Effector memory CD8-positive, alpha-beta T cell (primary cell): ENCODE results near the gene DNASE2B.
A peak's percentile ranks its signal among the peaks of the same experiment; 100 is the strongest.

Experiments
- ATAC-seq: fragments of 150-1000 bp; cut with Tn5 transposase; replicated peaks from 2 replicates; pipeline ENCODE4 v1.10.0; 2021; ENCODE audit warnings: mild to moderate bottlenecking, moderate library complexity
- DNase-seq, 3 experiments: peaks; one replicate each; pipeline ENCODE4 v3.0.0; 2021
- H3K27ac Mint-ChIP-seq, 2 donors: one replicate each; pipeline ENCODE4 v1.8.0; 2022; ENCODE audit warnings: mild to moderate bottlenecking in 2 of 2, mixed read lengths in 2 of 2, moderate library complexity in 2 of 2
- H3K27me3 Mint-ChIP-seq, 2 donors: one replicate each; pipeline ENCODE4 v1.8.0; 2022; ENCODE audit warnings: mixed read lengths in 2 of 2
- H3K36me3 Mint-ChIP-seq: one replicate; pipeline ENCODE4 v1.8.0; 2022; ENCODE audit warnings: mild to moderate bottlenecking, moderate library complexity, mixed read lengths; ENCODE audit not compliant: insufficient read depth
- H3K4me1 Mint-ChIP-seq, 2 donors: one replicate each; pipeline ENCODE4 v1.8.0; 2022; ENCODE audit warnings: low read depth in 2 of 2, mixed read lengths in 2 of 2
- H3K4me3 Mint-ChIP-seq, 2 donors: one replicate each; pipeline ENCODE4 v1.8.0; 2022; ENCODE audit warnings: mild to moderate bottlenecking in 2 of 2, mixed read lengths in 2 of 2, moderate library complexity in 2 of 2
- H3K9me3 Mint-ChIP-seq, 2 donors: one replicate each; pipeline ENCODE4 v1.8.0; 2022; ENCODE audit warnings: mixed read lengths in 2 of 2

Gene DNASE2B

DNA sequence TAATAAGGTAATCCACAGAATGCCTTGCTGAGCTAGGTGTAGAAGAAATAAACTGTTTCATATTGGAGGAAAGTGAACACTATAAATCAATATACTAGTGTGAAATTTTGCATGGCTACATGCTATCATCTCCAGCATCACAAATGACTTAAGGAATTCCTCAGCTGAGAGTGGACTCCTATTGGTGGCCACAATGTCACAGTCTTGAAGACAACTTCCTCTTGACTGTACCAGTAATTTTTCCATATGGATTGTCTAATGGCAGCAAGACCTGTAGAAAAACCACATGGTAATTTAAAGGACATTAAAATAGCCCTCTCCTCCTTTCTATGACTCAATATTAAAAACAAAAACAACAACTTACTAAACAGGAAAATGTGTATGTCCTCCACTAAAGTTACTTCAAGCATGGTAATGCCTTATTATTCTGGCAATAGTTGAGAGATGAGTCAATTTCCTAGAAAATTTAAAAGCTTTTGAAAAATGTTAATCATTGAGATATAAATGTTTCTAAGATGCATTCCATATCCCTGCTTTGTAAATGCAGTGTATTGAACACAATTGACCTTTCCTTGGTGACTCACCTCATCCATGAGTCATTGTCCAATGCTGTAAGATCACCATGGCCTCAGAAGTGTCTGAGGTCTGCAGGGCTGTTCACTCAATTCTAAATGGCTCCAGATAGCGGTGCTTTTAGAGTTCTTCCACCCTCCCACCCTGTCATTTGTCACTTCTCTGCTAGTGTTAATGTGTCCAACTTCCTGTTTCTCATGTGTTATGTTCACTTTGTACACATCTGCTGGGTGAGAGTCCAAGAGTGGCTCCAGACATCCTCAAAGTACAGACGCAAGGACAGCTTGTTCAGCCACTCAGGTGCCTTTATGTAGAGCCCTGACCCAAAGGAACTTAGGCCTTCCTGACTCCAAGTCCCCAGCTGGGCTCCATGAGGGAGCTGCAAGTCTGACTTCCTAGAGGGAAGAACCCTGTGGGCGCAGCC lies 32.8 kb upstream of the DNASE2B start:
- H3K27me3 Mint-ChIP-seq: no peaks in the 10 kb centered on the region
- DNase-seq (peak in 1 of 3 experiments; percentile 5), ATAC-seq (peak; percentile 53)

DNA sequence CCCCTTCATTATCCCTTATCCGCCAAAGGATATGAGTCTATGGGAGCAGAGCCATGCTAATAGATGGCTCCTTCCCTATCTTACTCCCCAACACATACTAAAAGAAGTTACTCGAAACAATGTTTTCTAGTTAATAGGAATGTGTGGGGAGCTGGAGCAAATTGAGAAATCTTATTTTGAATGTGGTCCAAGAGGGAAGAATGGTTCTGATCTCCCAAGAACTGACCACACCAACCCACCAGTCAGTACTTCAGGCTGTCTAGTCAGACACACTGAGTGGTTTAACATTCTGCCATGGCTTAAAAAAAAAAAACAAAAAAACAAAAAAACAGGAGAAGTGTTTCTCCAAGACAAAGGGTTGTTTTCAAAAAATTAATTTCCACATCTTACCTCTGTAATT lies 31.5 kb upstream of the DNASE2B start:
- no peaks in the 10 kb centered on the region for H3K27me3 Mint-ChIP-seq
- H3K4me3 Mint-ChIP-seq: no peak overlapping the region
- no peaks in the 10 kb centered on the region for H3K36me3 Mint-ChIP-seq
- peak overlapping the region in 1 of 2 donors; percentile 2 for H3K27ac Mint-ChIP-seq
- DNase-seq (no peak), ATAC-seq (no peak)
- no peaks in the 10 kb centered on the region for H3K9me3 Mint-ChIP-seq
- H3K4me1 Mint-ChIP-seq: peaks cover 1 to 14% of the 10 kb centered on the region in 2 donors

More for the DNA sequence above, 32.8 kb upstream of the DNASE2B start:
- Mint-ChIP-seq H3K4me3 (no peak overlapping the region), H3K9me3 (no peaks in the 10 kb centered on the region), H3K27ac (peak overlapping the region in 1 of 2 donors; percentile 69), H3K36me3 (no peaks in the 10 kb centered on the region), H3K4me1 (peaks cover 1 to 14% of the 10 kb centered on the region in 2 donors)

DNA sequence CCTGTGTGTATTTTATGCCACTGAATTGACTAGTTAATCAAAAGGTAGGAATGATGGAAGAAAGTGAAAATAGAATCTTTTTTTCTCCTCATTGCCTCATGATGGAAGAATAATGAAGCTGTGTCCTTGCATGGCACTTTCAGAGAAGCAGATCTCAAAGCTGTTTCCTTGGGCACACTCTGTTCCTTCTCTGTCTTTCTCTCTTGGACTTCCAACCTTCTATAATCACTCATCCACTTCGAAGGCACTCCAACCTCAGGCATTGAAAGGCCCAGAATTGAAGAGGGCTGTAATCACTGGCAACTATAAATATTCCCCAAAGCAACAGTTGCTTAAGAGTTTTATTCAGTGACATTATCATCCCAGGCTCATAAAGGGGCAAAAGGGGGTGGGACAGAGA lies 31.1 kb upstream of the DNASE2B start:
- H3K27me3 Mint-ChIP-seq: no peaks in the 10 kb centered on the region

DNA sequence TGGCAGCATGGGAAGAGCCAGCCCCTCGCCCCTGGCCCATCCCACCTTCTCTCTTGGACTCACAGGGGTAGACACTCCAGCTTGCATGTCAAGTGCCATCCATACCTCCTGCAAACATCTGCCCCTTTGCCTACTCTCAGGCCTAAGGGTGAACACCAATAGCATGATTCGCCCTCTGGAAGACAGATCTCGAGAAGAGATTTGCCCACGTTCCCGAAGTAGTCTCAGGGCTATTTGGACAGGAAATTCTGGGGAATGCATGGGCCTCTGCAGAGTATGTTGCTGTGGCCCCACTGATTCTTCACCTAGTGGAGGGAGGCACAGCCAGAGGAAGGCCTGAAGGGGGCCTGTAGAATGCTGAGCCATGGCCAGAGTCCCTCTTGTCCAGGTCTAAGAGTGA lies 29.8 kb upstream of the DNASE2B start:
- Mint-ChIP-seq H3K27me3 (no peaks in the 10 kb centered on the region), H3K36me3 (no peaks in the 10 kb centered on the region), H3K9me3 (no peaks in the 10 kb centered on the region), H3K4me3 (no peak overlapping the region), H3K27ac (no peak overlapping the region), H3K4me1 (peaks cover 1 to 9% of the 10 kb centered on the region in 2 donors)
- DNase-seq (no peak), ATAC-seq (no peak)

More for the DNA sequence above, 31.1 kb upstream of the DNASE2B start:
- Mint-ChIP-seq H3K27ac (peak overlapping the region in 1 of 2 donors; percentile 2), H3K4me3 (no peak overlapping the region), H3K4me1 (peaks cover 1 to 14% of the 10 kb centered on the region in 2 donors), H3K36me3 (no peaks in the 10 kb centered on the region), H3K9me3 (no peaks in the 10 kb centered on the region)
- ATAC-seq (no peak), DNase-seq (no peak)

DNA sequence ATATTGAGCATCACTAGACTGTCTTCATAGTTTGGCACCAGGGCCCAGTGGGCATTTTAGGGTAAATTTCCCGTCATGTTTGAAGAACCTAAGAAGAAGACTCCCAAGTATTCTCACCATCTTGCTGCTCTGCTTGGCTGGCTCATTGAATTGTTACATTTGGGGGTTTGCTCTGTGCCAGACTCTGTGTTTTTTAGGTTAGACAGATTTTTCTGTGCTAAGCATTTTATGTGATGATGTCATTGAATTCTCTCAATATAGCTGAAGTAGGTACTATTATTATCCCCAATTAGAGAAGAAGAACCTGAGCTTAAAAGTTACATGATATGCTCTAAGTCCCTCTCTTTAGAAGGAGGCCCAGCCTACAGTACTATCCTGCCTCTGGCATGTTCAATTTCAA lies 28.0 kb upstream of the DNASE2B start:
- no peak for DNase-seq
- Mint-ChIP-seq H3K27ac (no peak overlapping the region), H3K36me3 (no peaks in the 10 kb centered on the region), H3K9me3 (no peaks in the 10 kb centered on the region), H3K4me3 (no peak overlapping the region), H3K27me3 (no peaks in the 10 kb centered on the region), H3K4me1 (peaks cover 1 to 8% of the 10 kb centered on the region in 2 donors)
- no peak for ATAC-seq

DNA sequence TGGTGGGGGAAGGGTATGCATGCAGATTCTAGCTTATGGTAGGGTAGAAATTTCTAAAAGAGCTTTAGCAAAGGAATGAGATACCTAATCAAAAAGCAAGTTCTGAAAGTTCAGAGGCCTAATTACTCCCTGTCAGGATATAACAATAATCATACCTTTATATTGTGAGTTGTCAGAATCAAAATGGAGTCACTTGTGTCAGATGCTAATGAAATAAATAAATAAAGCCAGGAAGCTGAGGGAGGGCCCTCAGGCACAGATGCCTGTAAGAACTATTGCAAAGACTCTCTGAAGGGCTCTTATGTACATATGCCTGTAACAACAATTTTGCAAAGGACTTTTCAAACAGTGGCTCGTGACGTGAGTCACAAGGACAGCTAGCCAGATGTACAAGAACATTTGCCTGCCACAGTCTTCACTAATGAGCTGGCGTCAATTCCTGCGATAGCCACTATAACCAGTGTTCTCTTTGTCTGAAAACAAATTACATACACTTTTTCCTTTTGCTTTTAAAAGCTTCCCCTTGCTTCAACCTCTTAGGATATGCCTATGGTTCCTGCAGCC lies 27.4 kb upstream of the DNASE2B start:
- Mint-ChIP-seq H3K27me3 (no peaks in the 10 kb centered on the region), H3K27ac (no peak overlapping the region), H3K36me3 (no peaks in the 10 kb centered on the region), H3K4me1 (peaks cover 0 to 2% of the 10 kb centered on the region in 2 donors), H3K9me3 (no peaks in the 10 kb centered on the region), H3K4me3 (no peak overlapping the region)
- DNase-seq (no peak), ATAC-seq (no peak)

DNA sequence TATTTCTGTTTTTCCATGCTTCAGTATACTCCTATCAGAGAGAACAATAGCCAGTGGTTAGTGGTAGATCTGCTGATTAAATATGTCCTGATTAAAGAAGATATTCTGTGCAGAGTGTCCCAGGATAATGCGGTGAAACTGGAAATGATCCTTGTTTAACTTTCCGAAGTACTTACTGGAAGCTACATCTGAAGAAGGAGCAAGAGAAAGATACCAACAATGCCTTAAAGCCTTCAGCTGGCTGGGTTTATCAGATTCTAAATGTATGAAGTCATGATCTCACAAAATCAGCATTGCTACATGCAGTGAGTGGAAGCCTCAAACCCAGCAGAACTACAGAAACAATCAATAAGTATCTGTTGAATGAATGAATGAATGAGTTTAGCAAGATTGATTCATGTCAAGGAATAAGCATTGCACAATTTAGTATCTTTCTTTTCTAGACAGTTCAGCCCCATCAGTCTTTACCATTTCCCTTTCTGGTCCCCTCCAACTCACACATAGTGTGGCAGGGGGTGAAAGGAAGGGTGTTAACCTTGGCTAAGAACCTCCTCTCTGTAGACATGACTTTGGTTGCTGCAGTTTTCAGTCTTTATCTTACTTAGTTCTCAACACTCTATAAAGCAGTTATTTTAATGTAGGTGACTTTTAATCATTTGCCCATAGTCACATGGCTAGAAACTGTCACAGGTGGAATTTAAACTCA lies 24.7 kb upstream of the DNASE2B start:
- Mint-ChIP-seq H3K4me1 (no peaks in the 10 kb centered on the region), H3K4me3 (no peak overlapping the region), H3K27me3 (no peaks in the 10 kb centered on the region), H3K9me3 (no peaks in the 10 kb centered on the region), H3K36me3 (no peaks in the 10 kb centered on the region), H3K27ac (no peak overlapping the region)
- ATAC-seq (no peak), DNase-seq (no peak)

DNA sequence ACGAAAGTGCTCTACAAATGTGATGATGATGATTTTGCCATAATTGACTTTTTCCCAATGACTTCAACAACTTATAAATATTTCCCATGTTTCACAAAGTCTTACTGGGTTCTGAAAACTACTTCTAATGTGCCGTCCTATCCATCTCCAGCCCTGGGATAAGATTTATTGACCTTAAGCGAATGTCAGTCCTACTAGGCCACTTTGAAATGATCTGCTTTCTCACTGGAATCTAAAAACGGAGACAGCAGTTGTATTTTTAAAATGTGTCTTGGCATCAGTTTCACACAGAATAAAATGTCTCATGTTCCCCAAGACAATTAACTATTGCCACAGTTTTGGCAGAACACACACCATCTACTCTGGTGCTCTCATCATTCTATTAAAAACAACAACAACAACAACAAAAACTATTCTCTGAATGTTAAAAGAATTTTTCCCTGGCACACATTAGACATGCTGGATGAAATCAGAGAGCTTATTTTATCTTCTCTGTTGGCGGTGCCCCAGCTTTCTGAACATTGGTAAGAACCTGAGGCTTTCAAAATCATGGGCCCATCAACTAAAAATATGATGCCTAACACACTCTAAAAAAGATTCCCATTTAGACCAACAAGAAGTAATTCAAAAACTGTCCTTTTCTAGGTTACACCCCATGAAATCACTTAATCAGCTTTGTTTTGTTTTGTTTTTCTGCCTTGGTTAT lies 23.1 kb upstream of the DNASE2B start:
- Mint-ChIP-seq H3K36me3 (no peaks in the 10 kb centered on the region), H3K4me3 (no peak overlapping the region), H3K27ac (no peak overlapping the region), H3K9me3 (no peaks in the 10 kb centered on the region), H3K4me1 (no peaks in the 10 kb centered on the region), H3K27me3 (no peaks in the 10 kb centered on the region)
- no peak for ATAC-seq
- no peak for DNase-seq

DNA sequence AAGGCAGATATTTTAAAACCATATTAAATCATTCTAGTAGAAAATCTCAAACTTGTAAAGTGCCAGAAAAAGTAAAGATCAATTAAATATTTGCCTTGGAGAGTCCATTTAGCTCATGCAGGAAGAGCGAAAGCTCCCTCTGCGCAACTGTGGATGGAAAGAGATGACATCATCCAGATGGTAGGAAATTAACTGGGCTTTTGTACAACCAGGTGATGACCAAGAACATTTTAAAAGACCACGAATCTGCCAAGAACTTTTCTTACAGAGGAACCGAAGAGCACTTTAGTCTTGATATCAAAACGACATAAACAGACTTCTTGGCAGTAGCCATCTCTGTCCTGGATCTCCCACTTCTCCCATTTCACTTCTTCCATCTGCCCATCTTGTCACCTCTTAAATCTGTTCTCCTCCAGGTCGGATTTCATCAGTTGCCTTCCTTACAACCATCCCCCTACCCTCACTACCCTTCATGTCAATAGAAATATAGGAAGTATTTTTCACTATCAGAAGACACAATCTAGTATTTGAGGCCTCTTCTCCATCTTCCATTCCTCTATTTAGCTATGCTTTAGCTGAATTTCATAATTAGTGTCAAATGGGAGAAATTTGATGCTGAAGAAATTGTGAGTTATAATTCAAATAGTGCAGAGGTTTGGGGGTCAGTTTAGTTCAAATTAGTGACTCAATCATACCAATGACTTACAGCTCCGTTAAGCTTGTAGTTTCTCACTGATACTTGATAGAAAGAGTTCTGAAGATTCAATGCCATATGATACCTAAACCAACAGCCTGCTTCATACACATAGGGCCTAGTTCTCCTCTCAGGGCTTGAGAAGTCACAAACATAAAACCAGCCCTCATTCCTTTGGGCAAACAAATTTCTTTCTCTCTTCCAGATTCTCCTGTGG lies 22.0 kb upstream of the DNASE2B start:
- Mint-ChIP-seq H3K27me3 (no peaks in the 10 kb centered on the region), H3K36me3 (no peaks in the 10 kb centered on the region), H3K27ac (no peak overlapping the region), H3K4me1 (no peaks in the 10 kb centered on the region), H3K4me3 (no peak overlapping the region), H3K9me3 (no peaks in the 10 kb centered on the region)
- DNase-seq (no peak), ATAC-seq (no peak)

DNA sequence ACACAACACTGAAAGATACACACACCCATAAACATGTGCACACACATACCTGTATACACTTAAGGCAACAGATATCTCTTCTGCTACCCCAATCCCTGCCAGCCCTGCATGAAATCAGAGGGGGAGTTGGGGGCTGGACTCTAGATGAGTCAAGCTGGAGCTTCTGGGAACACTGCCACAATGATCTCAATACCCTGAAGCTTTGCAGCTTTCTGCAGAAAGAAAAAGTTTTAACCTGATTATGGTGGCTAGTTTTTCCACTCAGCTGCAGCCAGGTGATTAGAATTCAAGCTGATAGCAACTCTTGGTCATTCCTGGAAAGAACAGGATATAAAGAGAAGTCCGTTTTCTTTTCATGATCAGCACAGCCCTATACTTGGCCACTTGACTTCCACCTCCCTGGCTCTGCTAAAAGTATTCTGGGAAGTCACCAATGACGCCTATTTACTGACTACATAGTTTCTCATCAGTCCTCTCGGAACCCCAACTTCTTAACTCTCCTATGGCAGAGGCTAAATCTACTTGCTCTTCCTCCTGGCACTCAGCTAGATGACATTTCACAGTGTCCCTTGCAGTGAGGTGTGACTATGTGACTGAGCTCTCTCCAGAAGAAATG lies 20.7 kb upstream of the DNASE2B start:
- H3K36me3 Mint-ChIP-seq: no peaks in the 10 kb centered on the region
- ATAC-seq (no peak), DNase-seq (no peak)
- H3K4me3 Mint-ChIP-seq: no peak overlapping the region
- H3K9me3 Mint-ChIP-seq: no peaks in the 10 kb centered on the region
- H3K27me3 Mint-ChIP-seq: peaks cover 3 to 5% of the 10 kb centered on the region in 2 donors
- no peaks in the 10 kb centered on the region for H3K4me1 Mint-ChIP-seq
- no peak overlapping the region for H3K27ac Mint-ChIP-seq

DNA sequence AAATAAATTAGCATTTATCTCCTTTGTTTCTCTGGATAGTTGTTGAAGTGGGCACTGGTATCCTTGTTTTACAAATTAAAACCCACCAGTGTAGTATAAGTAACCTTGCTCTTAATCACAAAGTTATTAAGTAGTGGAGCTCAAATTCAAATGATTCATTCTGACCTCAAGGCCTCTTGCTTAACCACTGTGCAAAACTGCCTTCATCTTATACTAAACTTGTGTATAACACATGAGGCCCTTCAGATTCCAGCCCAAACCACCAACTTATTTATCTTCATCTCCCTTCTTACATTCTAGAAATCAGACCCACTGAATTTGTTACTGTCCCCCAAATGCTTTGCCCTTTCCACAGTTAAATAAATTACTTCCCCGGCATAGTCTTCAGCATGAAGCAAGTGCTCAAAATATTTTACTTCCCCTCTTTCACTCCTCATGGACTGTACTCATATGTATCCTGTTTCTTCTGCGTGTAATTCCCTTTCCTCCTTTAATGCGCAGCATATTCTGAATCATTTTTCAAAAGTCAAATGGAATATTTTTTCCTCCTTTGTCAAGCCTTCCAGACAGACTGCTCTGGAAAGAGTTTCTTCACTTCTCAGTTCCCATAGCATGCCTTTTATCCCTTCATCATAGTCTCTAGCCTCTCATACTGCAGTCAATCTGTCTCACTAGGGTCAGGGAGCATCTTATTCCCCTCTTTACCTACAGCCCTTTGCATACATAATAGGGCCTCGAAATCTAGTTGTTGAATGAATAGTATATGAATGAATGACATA lies 19.0 kb upstream of the DNASE2B start:
- Mint-ChIP-seq H3K36me3 (no peaks in the 10 kb centered on the region), H3K27ac (no peak overlapping the region), H3K4me1 (no peaks in the 10 kb centered on the region), H3K9me3 (no peaks in the 10 kb centered on the region), H3K4me3 (no peak overlapping the region), H3K27me3 (peaks cover 9 to 11% of the 10 kb centered on the region in 2 donors)
- ATAC-seq (no peak), DNase-seq (no peak)

DNA sequence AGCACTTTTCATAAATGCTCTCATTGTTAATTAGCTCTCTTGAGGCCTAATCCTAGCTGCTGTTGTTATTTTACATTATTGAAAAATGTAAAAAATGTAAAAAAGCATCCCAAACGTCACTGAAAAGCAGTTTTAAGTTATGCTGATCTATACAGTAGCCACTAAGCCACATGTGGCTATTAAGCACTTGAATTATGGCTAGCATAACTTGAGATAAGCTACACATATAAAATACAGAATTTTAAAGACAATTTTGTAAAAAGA lies 18.4 kb upstream of the DNASE2B start:
- H3K4me1 Mint-ChIP-seq: no peaks in the 10 kb centered on the region
- no peak for ATAC-seq
- no peaks in the 10 kb centered on the region for H3K36me3 Mint-ChIP-seq
- no peak for DNase-seq
- no peak overlapping the region for H3K4me3 Mint-ChIP-seq
- no peak overlapping the region for H3K27ac Mint-ChIP-seq
- H3K9me3 Mint-ChIP-seq: no peaks in the 10 kb centered on the region
- peaks cover 9 to 11% of the 10 kb centered on the region in 2 donors for H3K27me3 Mint-ChIP-seq
